ENCODE measurements around the gene CEACAM18.
"Not testable (repeated sequence)": the region's sequence is repeated elsewhere in the genome, so short reads cannot be mapped to it uniquely, and the experiment has no call there.

Gene CEACAM18

DNA sequence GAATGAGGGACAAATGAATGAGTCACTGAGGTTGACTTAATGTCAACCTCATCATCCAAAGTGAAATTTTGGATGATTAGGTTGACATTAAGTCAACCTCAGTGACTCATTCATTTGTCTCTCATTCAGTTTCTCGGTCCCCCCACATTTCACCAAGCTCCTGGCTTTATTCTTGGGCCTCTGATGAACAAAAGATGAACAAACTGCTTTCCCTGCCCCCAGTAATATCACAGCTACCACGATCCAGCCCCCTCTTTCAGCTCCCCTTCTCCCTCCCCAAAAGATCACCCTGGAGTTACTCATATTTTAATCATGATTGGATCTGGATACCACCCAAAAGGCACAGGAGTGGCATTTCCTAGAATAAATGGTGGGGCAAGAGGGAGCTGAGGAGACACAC, 10.8 kb downstream of the CEACAM18 start:
- Histone ChIP-seq H3K27ac (no peak overlapping the region), H3K4me1 (no peaks in the 10 kb centered on the region), H3K4me3 (no peak overlapping the region), H3K27me3 (peaks cover 0 to 2% of the 10 kb centered on the region in 2 donors), H3K36me3 (no peaks in the 10 kb centered on the region), H3K9me3 (no peaks in the 10 kb centered on the region)
- no peak for DNase-seq
- TF ChIP-seq, protein P1, sequence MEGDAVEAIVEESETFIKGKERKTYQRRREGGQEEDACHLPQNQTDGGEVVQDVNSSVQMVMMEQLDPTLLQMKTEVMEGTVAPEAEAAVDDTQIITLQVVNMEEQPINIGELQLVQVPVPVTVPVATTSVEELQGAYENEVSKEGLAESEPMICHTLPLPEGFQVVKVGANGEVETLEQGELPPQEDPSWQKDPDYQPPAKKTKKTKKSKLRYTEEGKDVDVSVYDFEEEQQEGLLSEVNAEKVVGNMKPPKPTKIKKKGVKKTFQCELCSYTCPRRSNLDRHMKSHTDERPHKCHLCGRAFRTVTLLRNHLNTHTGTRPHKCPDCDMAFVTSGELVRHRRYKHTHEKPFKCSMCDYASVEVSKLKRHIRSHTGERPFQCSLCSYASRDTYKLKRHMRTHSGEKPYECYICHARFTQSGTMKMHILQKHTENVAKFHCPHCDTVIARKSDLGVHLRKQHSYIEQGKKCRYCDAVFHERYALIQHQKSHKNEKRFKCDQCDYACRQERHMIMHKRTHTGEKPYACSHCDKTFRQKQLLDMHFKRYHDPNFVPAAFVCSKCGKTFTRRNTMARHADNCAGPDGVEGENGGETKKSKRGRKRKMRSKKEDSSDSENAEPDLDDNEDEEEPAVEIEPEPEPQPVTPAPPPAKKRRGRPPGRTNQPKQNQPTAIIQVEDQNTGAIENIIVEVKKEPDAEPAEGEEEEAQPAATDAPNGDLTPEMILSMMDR (IDR thresholded peaks at IDR 0.05) = no peak
- intact Hi-C loops (cut with DNase I; ENCODE audit: low total_unique reads) = no loop called here

DNA sequence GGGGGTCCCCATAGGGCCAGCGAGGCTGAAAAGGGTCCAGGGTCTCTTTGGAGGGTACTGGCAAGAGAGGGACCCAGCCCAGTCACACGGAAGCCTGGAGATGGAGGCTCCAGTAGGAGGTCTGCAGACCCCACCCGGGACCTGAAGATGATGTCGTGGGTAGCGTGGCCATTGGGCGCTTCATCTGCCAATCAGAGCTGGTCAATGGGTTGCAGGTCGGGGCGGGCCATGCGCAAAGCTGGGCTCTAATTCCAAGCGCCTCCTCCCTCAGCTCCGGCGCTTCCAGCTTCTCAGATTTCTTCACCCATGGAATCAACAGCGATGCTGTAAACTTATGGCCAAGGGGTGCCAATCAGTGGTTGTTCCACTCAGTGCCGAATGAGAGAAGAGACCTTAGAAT, 12.3 kb downstream of the CEACAM18 start:
- TF ChIP-seq, protein P1 (IDR thresholded peaks at IDR 0.05) = no peak
- Histone ChIP-seq H3K36me3 (no peaks in the 10 kb centered on the region), H3K27me3 (peaks cover 0 to 2% of the 10 kb centered on the region in 2 donors), H3K4me3 (no peak overlapping the region), H3K27ac (no peak overlapping the region), H3K9me3 (no peaks in the 10 kb centered on the region), H3K4me1 (no peaks in the 10 kb centered on the region)
- intact Hi-C loops (cut with DNase I; ENCODE audit: low total_unique reads) = no loop called here
- DNase-seq = no peak

DNA sequence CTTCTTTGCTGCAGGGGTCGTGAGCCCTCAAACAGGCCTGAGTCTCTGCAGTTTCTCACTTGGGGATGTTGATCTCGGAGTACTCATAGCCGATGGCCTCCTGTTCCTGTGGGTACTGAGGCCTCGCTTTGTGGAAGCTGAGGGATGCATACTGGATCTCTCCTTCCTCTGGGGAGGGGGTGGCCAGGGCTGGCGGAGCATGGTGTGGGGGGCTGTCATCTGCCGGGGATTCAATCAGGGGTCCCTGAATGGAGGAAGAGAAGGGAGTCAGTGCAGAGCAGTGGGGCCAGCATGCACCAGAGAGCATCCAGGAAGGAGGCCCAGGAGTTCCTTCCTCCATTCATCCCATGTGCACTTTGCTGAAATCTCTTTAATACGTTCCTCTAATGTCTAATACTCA, 13.2 kb downstream of the CEACAM18 start:
- no peaks in the 10 kb centered on the region for H3K9me3 ChIP-seq
- no peak for DNase-seq
- intact Hi-C loops (cut with DNase I; ENCODE audit: low total_unique reads) = no loop called here
- TF ChIP-seq, protein P1 (IDR thresholded peaks at IDR 0.05) = no peak
- no peaks in the 10 kb centered on the region for H3K36me3 ChIP-seq
- peaks cover 0 to 2% of the 10 kb centered on the region in 2 donors for H3K27me3 ChIP-seq
- no peaks in the 10 kb centered on the region for H3K4me1 ChIP-seq
- no peak overlapping the region for H3K27ac ChIP-seq
- H3K4me3 ChIP-seq = no peak overlapping the region

DNA sequence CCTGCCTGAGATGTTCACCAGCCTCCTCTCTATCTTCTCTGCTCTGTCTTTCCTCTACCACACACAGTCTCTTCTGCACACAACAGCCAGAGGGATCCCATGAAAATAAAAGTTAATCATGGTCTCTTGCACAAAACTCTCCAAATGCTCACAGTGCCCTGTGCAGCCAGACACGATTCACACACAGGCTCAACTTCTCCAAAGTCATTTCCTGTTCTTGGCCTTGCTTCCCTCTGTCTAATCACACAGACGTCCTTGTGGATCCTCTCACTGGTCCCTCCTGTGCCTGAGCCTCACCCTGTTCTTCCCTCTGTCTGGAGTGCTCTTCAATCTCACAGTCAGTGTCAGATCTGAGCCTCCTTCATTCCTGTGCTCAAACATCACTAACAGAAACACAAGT, 15.4 kb downstream of the CEACAM18 start:
- Histone ChIP-seq H3K27me3 (peaks cover 0 to 2% of the 10 kb centered on the region in 2 donors), H3K4me3 (no peak overlapping the region), H3K9me3 (no peaks in the 10 kb centered on the region), H3K4me1 (no peaks in the 10 kb centered on the region), H3K27ac (no peak overlapping the region), H3K36me3 (no peaks in the 10 kb centered on the region)
- TF ChIP-seq, protein P1 (IDR thresholded peaks at IDR 0.05) = no peak
- no peak for DNase-seq
- intact Hi-C loops (cut with DNase I; ENCODE audit: low total_unique reads) = no loop called here

DNA sequence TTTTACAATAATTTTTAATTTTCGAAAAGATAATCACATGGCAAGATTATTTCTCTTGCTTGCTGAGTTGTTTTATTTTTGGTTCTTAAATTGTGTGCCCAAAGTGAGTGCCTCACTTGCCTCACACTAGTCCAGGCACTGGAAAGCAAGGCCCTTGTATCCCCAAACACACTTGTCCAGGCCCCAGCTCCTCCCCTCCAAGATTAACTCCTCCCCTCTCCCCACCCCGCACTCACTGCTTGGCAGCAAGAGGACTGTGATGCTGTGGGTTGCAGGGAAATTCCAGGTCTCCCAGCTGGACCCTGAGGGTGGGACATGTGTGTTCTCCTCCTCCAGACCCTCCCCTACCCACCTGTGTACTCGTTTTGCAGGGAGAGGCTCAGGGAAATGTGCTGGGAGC, 19.3 kb downstream of the CEACAM18 start:
- no peak for DNase-seq
- no peak overlapping the region for H3K27ac ChIP-seq

DNA sequence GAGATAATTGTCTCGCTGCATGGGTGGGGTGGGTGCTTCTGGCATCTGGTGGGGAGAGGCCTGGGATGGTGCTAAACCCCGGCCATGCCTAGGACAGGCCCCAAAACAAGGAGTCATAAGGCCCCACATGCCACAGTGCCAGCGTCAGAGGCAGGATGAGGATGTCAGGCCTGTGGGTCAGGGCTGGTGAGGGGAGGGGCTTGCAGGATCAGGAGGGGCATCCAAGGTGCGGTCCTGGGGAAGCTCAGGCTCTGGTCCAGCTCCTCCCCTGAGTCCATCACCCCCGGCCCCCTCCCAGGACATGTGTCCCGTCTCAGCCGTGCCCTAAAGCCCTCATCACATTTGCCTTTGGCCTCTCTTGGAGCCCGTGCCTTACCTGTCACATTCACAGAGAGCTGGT, 22.6 kb downstream of the CEACAM18 start:
- H3K36me3 ChIP-seq; DNase-seq; H3K9me3 ChIP-seq; H3K4me1 ChIP-seq; intact Hi-C loops (cut with DNase I; ENCODE audit: low total_unique reads); H3K4me3 ChIP-seq; H3K27ac ChIP-seq: not testable (repeated sequence)
- peaks cover 0 to 10% of the 10 kb centered on the region in 2 donors for H3K27me3 ChIP-seq

More for the DNA sequence above, 19.3 kb downstream of the CEACAM18 start:
- Histone ChIP-seq H3K36me3 (no peaks in the 10 kb centered on the region), H3K27me3 (peaks cover 0 to 10% of the 10 kb centered on the region in 2 donors), H3K9me3 (no peaks in the 10 kb centered on the region), H3K4me1 (no peaks in the 10 kb centered on the region), H3K4me3 (no peak overlapping the region)
- TF ChIP-seq, protein P1 (IDR thresholded peaks at IDR 0.05) = no peak
- intact Hi-C loops (cut with DNase I; ENCODE audit: low total_unique reads) = no loop called here

Data from tibial artery (tissue), 4 donors.